Muscle layer of duodenum (tissue), 2 donors: ENCODE measurements around the gene FOXF1.

ENCODE experiments used
- H3K27ac ChIP-seq: one replicate; pipeline ENCODE4 v1.7.0; 2013; ENCODE audit warnings: mild to moderate bottlenecking, low read length
- H3K27me3 ChIP-seq: one replicate; pipeline ENCODE4 v1.7.0; 2013; ENCODE audit warnings: low read depth, mild to moderate bottlenecking, control low read depth, low read length
- H3K36me3 ChIP-seq, 2 donors: one replicate each; pipeline ENCODE4 v1.7.0; 2013; ENCODE audit warnings: low read length in 2 of 2, control low read depth in 1 of 2, mild to moderate bottlenecking in 1 of 2; ENCODE audit not compliant: insufficient read depth in 2 of 2, control insufficient read depth in 1 of 2
- H3K4me1 ChIP-seq, 2 donors: one replicate each; pipeline ENCODE4 v1.7.0; 2013; ENCODE audit warnings: low read length in 2 of 2, mild to moderate bottlenecking in 2 of 2, control low read depth in 1 of 2, moderate library complexity in 1 of 2; ENCODE audit not compliant: insufficient read depth in 2 of 2, control insufficient read depth in 1 of 2
- H3K4me3 ChIP-seq, 2 donors: one replicate each; pipeline ENCODE4 v1.7.0; 2013; ENCODE audit warnings: low read length in 2 of 2, low read depth in 1 of 2, mild to moderate bottlenecking in 1 of 2
- H3K9me3 ChIP-seq, 2 donors: one replicate each; pipeline ENCODE4 v1.7.0; 2013; ENCODE audit warnings: low read length in 2 of 2, control low read depth in 1 of 2, mild to moderate bottlenecking in 1 of 2; ENCODE audit not compliant: control insufficient read depth in 1 of 2
- donor health status: healthy.

FOXF1 gene

GRCh38 chr16:86510465-86511261 is at the start of gene FOXF1:
FOXF1 (plus strand) TSS chr16:86510527; CDS start chr16:86510570, 43 bp downstream.
- Histone ChIP-seq H3K9me3 (no peaks in the 10 kb centered on the region), H3K36me3 (no peaks in the 10 kb centered on the region), H3K4me1 (no peaks in the 10 kb centered on the region), H3K4me3 (peak within 1 kb of the TSS; percentile 83 to 87), H3K27me3 (peaks cover 28% of the 10 kb centered on the region), H3K27ac (peak within 1 kb of the TSS; percentile 90)

- no peak overlapping the region for H3K4me3 ChIP-seq
- H3K4me1 ChIP-seq = peaks cover 0 to 19% of the 10 kb centered on the region in 2 donors
- H3K27me3 ChIP-seq = no peaks in the 10 kb centered on the region
- H3K36me3 ChIP-seq = no peaks in the 10 kb centered on the region
- no peak overlapping the region for H3K27ac ChIP-seq
- H3K9me3 ChIP-seq = peaks cover 0 to 15% of the 10 kb centered on the region in 2 donors
These were observed 49.3 kb upstream of the FOXF1 start for GRCh38 chr16:86461037-86461436.

GRCh38 chr16:86462334-86463084 is 47.8 kb upstream of the FOXF1 start:
- peaks cover 0 to 19% of the 10 kb centered on the region in 2 donors for H3K4me1 ChIP-seq
- H3K4me3 ChIP-seq = no peak overlapping the region
- H3K36me3 ChIP-seq = no peaks in the 10 kb centered on the region
- H3K27ac ChIP-seq = peak overlapping the region; percentile 42
- peaks cover 0 to 15% of the 10 kb centered on the region in 2 donors for H3K9me3 ChIP-seq
- H3K27me3 ChIP-seq = no peaks in the 10 kb centered on the region

GRCh38 chr16:86464044-86464443 is 46.3 kb upstream of the FOXF1 start:
- Histone ChIP-seq H3K9me3 (peaks cover 0 to 15% of the 10 kb centered on the region in 2 donors), H3K36me3 (no peaks in the 10 kb centered on the region), H3K27me3 (no peaks in the 10 kb centered on the region), H3K4me1 (peaks cover 0 to 12% of the 10 kb centered on the region in 2 donors), H3K27ac (no peak overlapping the region), H3K4me3 (no peak overlapping the region)

DNA sequence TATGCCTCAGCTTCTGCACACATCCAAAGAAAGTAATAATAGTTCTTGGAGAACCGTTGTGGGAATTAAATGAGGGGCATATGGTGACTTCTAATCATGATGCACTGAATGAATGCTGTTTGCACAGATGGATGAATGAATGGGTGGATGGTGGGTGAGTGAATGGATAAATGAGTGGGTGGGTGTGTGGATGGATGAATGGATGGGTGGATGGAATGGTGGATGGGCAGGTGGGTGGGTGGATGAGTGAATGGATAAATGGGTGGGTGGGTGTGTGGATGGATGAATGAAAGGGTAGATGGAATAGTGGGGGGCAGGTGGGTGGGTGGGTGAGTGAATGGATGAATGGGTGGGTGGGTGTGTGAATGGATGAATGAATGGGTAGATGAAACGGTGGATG is 44.9 kb upstream of the FOXF1 start:
- Histone ChIP-seq H3K4me3 (no peak overlapping the region), H3K27me3 (no peaks in the 10 kb centered on the region), H3K9me3 (peaks cover 0 to 15% of the 10 kb centered on the region in 2 donors), H3K4me1 (peaks cover 0 to 8% of the 10 kb centered on the region in 2 donors), H3K36me3 (no peaks in the 10 kb centered on the region), H3K27ac (no peak overlapping the region)

GRCh38 chr16:86466696-86467406 is 43.5 kb upstream of the FOXF1 start:
- Histone ChIP-seq H3K27me3 (no peaks in the 10 kb centered on the region), H3K27ac (no peak overlapping the region), H3K9me3 (peaks cover 0 to under 1% of the 10 kb centered on the region in 2 donors), H3K4me3 (no peak overlapping the region), H3K4me1 (peaks cover 0 to 7% of the 10 kb centered on the region in 2 donors), H3K36me3 (no peaks in the 10 kb centered on the region)

GRCh38 chr16:86467490-86467889 is 42.8 kb upstream of the FOXF1 start:
- peaks cover 0 to under 1% of the 10 kb centered on the region in 2 donors for H3K4me1 ChIP-seq
- no peak overlapping the region for H3K27ac ChIP-seq
- no peaks in the 10 kb centered on the region for H3K9me3 ChIP-seq
- H3K27me3 ChIP-seq = no peaks in the 10 kb centered on the region
- H3K36me3 ChIP-seq = no peaks in the 10 kb centered on the region
- no peak overlapping the region for H3K4me3 ChIP-seq

DNA sequence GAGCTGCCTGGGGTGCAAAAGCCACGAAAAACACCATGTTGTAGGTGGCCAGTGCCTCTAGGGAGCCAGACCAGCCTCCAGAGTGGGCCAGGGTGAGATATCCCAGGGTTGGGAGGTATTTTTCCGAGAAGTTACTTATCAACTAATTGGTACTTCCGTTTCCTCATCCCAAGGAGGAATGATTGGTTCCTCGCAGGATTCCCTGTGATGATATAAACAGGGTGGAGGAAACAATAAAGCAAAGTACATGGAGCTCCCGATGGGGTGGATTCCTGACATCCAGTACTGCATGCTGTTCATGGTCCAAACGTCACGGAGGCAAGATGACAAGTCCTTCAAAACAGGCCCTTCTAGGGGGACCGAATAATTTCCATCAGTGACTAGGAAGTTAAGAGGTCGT is 39.4 kb upstream of the FOXF1 start:
- H3K27ac ChIP-seq = no peak overlapping the region
- peaks cover 0 to 7% of the 10 kb centered on the region in 2 donors for H3K36me3 ChIP-seq
- H3K9me3 ChIP-seq = no peaks in the 10 kb centered on the region
- no peaks in the 10 kb centered on the region for H3K4me1 ChIP-seq
- H3K4me3 ChIP-seq = no peak overlapping the region
- no peaks in the 10 kb centered on the region for H3K27me3 ChIP-seq

DNA sequence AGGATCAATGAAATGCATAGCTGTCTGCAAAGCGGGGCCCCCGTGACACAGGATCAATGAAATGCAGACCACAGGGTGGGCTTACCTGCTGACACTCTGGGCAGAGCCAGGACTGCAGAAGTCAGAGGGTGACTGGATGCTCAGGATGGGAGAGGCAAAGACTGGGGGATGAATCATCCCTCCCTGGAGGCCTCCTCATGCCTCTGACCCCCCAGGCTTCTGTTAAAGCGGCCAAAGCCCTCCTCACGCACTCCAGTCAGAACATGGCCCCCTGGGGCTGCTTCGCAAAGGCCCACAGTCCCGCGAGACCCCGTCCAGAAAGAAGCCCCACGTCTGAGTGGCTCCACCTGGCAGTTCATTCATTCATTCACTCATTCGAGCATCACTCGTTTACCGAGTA is 38.4 kb upstream of the FOXF1 start:
- Histone ChIP-seq H3K27ac (no peak overlapping the region), H3K36me3 (peaks cover 0 to 7% of the 10 kb centered on the region in 2 donors), H3K4me3 (no peak overlapping the region), H3K4me1 (no peaks in the 10 kb centered on the region), H3K9me3 (no peaks in the 10 kb centered on the region), H3K27me3 (no peaks in the 10 kb centered on the region)

DNA sequence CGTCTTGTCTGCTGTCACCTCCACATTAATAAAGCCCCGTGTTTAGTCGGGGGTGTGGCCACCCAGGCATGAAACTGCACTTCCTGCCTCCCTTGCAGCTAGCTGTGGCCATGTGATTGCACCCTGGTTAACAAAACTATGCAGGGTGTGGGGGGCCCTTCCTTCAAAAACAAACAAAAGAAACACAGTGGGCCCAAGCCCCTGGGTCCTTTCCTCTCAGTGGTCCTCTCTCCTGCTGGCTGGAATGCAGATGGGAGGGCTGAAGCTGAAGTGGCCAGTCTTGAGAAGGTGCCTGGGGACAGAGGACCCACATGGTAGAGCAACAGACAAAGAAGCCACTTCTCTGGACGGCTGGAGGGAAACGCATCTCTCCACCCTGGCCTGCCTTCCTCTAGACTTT is 38.0 kb upstream of the FOXF1 start:
- no peaks in the 10 kb centered on the region for H3K9me3 ChIP-seq
- no peaks in the 10 kb centered on the region for H3K27me3 ChIP-seq
- H3K4me3 ChIP-seq = peak overlapping the region in 1 of 2 donors; percentile 8
- peaks cover 0 to 7% of the 10 kb centered on the region in 2 donors for H3K36me3 ChIP-seq
- H3K27ac ChIP-seq = no peak overlapping the region
- peaks cover 0 to 3% of the 10 kb centered on the region in 2 donors for H3K4me1 ChIP-seq

DNA sequence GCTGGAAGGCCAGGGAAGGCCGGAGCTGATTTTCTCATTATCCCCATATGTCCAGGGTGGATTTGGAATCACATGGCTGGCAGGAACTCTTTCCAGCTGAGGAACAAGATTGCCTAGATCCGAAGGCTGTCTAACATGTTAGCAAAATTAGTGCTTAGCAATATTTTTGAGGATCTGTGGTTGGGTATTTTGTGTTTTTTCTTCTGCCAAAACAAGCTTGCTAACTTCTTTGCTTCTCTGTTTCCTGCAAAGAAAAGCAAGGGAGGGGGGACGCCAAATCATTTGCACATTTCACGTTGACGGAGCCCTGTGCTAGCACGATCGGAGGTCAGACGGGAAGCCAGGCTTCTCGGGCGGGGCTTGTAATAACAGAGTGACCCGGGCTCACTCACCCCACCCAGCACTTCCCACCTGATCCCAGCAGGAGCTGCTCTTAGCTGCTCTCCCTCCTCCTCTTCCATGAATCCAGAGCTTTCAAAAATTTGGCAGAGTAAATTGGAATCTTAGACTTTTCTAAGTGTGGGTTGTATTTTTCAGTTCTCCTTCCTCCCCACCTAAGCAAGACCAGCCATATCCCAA is 33.3 kb upstream of the FOXF1 start:
- Histone ChIP-seq H3K36me3 (peaks cover 0 to 7% of the 10 kb centered on the region in 2 donors), H3K4me1 (peaks cover 0 to 15% of the 10 kb centered on the region in 2 donors), H3K27me3 (no peaks in the 10 kb centered on the region), H3K27ac (no peak overlapping the region), H3K9me3 (no peaks in the 10 kb centered on the region), H3K4me3 (no peak overlapping the region)
